NCI-H2081 (cell line): ENCODE data around the gene WFS1.

Experiments
- DNase-seq, 2 experiments: peaks; one replicate each; lab custom pipeline; 2025; lab: John Stamatoyannopoulos, UW

The WFS1 gene

GRCh38 chr4:6280365-6280996 lies 10.8 kb downstream of the WFS1 start:
- no peak for DNase-seq

GRCh38 chr4:6281436-6282313 lies 12.0 kb downstream of the WFS1 start:
- no peak for DNase-seq

GRCh38 chr4:6282314-6282771 lies 12.7 kb downstream of the WFS1 start:
- DNase-seq, result no peak

GRCh38 chr4:6283282-6283681 lies 13.6 kb downstream of the WFS1 start:
- DNase-seq, result no peak

GRCh38 chr4:6287017-6287788 lies 17.6 kb downstream of the WFS1 start:
- DNase-seq, result no peak

GRCh38 chr4:6288342-6288741 lies 18.7 kb downstream of the WFS1 start:
- no peak for DNase-seq

GRCh38 chr4:6288871-6289270 lies 19.2 kb downstream of the WFS1 start:
- DNase-seq, result no peak

- no peak for DNase-seq
Observed at GRCh38 chr4:6290256-6290655, 20.6 kb downstream of the WFS1 start.

- DNase-seq, result no peak
Observed at GRCh38 chr4:6290769-6291547, 21.3 kb downstream of the WFS1 start.

GRCh38 chr4:6291784-6292297 lies 22.2 kb downstream of the WFS1 start:
- no peak for DNase-seq

- no peak for DNase-seq
Observed at GRCh38 chr4:6292376-6293096, 22.9 kb downstream of the WFS1 start.

GRCh38 chr4:6293097-6293445 lies 23.4 kb downstream of the WFS1 start:
- DNase-seq, result no peak

GRCh38 chr4:6293661-6294060 lies 24.0 kb downstream of the WFS1 start:
- no peak for DNase-seq

- no peak for DNase-seq
Observed at GRCh38 chr4:6294705-6295421, 25.2 kb downstream of the WFS1 start.

GRCh38 chr4:6295495-6295894 lies 25.8 kb downstream of the WFS1 start:
- no peak for DNase-seq

- DNase-seq, result no peak
Observed at GRCh38 chr4:6296026-6296425, 26.4 kb downstream of the WFS1 start.

- DNase-seq, result no peak
Observed at GRCh38 chr4:6297266-6297815, 27.7 kb downstream of the WFS1 start.

GRCh38 chr4:6298035-6298434 lies 28.4 kb downstream of the WFS1 start:
- no peak for DNase-seq

- DNase-seq, result no peak
Observed at GRCh38 chr4:6298852-6299251, 29.2 kb downstream of the WFS1 start.

GRCh38 chr4:6299875-6300274 lies 30.2 kb downstream of the WFS1 start:
- no peak for DNase-seq
